HG02943 (cell line): Measurements from ENCODE around the gene KATNBL1.
"Not testable (repeated sequence)": the region's sequence is repeated elsewhere in the genome, so short reads cannot be mapped to it uniquely, and the experiment has no call there.

ENCODE experiments used
- ATAC-seq: cut with Tn5 transposase; IDR thresholded peaks from one replicate; pipeline ENCODE4 v1.9.1; 2021; ENCODE audit warnings: mild to moderate bottlenecking, low read depth, moderate library complexity; ENCODE audit not compliant: unreplicated experiment

KATNBL1 gene

DNA sequence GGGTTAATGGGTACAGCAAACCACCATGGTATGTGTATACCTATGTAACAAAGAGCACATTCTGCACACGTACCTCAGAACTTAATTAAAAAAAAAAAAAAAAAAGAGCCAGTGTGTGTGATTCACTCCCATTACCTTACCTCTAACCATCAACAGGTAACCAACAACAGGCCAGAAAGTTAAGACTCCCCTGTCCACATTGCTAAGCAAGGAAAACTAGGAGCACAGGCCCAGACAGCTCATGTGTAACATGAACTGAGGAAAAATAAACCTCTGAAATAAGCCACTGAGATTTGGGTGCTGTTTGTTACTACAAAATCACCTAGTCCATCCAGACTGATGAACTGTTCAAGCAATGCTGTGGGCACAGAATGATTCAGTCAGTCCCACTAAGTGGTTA, 6.0 kb downstream of the KATNBL1 start:
- ATAC-seq = no peak

DNA sequence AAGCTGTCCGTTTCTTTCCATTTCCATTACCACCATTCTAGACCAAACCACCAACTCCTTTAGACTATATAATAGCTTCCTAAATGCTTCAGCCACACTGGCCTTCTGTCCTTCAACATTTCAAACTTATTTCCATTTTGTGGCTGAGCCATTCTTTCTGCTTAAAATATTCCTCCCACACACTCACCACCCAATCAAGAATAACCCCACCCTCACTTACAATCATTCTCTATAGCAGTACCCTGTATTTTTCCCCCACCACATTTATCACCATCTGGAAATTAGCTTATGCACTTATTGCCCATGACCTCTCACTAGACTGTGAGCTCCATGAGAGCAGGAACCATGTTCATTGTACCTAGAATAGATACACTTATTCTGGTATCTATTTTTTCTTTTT, 6.6 kb downstream of the KATNBL1 start:
- no peak for ATAC-seq

DNA sequence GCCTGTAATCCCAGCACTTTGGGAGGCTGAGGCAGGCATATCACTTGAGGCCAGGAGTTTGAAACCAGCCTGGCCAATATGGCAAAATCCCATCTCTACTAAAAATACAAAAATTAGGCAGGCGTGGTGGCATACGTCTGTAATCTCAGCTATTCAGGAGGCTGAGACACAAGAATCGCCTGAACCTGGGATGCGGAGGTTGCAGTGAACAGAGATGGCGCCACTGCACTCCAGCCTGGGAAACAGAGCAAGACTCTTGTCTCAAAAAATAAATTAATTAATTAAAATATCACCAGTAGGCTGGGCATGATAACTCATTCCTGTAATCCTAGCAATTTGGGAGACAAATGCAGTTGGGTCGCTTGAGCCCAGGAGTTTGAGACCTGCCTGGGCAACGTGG, 16.6 kb downstream of the KATNBL1 start:
- not testable (repeated sequence) for ATAC-seq

DNA sequence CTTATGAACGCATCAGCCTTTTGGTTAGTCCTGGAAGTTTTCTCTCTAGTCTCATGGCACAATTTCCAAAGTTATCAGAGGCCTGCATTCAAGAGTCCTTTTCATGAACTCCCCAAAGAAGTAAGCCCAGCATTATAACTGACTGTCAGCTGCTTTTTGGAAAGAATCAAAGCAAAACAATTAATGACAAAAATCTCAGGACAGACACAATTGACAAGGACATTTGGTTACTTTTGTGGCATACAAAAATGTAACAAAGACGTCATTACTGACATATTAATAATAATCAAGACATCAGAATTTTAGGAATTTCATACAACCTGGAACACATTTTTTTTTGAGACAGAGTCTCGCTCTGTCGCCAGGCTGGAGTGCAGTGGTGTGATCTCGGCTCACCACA, 21.2 kb downstream of the KATNBL1 start:
- ATAC-seq = no peak

DNA sequence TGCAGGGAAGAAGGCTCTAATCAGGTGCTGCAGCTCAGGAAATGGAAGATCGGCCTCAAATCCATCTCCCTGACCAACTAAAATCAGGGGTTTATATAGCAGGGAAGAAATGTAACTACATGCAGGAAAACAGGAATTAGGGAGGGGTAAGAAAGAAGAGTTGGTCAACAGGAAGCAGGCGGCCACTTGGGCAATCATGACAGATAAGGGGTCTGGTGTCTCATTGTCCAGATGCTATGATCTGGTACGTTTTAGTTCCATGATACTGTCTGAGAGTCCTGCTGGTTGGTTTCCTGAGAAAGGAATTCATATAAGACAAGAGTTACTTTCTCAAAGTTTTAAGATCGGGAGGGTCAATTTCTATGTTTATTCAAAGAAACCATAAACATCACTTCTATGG, 24.2 kb downstream of the KATNBL1 start:
- ATAC-seq = no peak

DNA sequence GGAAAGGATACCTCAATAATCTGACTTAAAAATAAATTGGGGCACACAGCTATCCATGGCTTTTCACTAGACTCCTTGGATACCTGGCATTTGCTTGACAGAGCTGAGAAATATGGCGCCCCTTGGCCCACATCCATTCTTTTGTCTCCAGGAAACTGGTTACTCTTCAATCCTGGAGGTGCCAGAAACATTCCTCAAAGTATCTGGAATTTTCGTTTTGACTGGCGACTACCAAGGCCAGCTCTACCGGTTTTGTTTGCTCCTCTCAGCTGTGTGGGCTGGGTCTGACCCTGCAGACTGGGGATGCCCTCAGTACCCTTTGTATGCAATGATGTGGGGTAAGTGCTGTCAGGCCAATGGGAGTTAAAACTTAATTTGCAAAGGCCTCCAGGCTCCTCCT, 27.0 kb downstream of the KATNBL1 start:
- no peak for ATAC-seq

DNA sequence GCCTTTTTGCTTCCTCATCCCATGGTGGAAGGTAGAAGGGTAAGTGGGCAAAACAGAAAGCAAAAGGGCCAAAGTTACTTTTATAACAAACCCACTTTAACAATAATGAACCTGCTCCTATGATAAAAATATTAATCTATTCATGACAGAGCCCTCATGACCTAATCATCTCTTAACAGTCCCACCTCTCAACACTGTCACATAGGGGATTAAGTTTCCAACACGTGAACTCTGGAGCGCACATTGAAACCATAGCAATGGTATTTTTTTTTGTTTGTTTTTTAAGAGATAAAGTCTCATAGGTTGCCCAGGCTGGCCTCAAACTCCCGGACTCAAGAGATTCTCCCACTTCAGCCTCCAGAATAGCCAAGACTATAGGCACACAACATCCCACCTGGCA, 30.7 kb downstream of the KATNBL1 start:
- ATAC-seq = no peak

DNA sequence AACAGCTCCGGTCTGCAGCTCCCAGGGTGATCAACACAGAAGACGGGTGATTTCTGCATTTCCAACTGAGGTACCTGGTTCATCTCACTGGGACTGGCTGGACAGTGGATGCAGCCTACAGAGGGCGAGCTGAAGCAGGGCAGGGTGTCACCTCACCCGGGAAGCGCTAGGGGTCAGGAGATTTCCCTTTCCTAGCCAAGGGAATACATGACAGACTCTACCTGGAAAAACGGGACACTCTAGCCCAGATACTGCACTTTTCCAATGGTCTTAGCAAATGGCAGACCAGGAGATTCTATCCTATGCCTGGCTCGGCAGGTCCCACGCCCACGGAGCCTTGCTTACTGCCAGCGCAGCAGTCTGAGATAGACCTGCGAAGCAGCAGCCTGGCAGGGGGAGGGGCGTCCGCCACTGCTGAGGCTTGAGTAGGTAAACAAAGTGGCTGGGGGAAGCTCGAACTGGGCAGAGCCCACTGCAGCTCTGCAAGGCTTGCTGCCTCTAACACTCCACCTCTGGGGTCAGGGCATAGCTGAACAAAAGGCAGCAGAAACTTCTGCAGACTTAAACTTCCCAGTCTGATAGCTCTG, 43.8 kb downstream of the KATNBL1 start:
- ATAC-seq = not testable (repeated sequence)

DNA sequence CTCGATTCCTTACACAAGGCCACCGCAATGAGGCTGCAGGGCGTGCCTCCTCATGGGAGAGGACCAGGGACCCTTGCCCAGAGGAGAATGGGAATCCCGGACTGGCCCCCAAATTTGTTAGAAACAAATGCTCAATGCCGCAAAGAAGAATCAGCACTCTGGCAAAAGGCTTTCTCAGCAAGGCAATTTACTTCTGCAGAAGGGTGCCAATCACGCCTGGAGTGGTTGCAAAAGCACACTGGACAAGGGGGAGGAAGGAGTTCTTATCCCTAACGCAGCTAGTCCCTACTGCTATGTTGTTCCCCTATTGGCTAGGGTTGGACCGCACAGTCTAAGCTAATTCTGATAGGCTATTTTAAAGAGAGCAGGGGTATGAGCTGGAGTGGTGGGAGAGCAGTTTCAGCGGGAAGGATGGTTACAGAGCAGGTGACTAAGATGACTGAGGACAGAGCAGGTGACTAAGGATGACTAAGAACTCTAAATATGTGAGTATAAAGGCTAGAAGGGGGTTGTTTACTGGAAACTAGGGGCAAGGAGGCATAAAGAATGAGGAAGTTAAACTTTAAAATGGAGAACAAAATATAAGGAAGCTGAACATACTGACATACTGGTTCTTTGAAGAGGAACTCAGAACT, 48.5 kb downstream of the KATNBL1 start:
- ATAC-seq = no peak

DNA sequence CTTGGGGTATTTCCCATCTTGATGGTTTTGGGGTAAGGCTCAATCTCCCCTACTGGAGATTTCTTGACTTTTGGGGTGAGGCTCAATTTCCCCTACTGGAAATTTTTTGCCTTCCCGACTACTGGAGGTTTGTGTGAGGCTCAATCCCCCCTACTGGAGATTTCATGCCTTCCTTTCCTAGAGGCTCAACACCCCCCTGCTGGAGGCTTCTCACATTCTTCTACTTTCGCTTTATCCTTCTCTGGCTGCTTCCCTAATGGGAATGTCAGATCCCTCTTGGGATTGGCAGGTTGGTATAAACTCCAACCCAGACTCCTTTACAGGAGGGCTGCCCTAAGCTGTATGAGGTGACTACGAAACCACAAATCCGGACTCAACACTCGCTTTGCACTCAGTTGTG, 49.2 kb downstream of the KATNBL1 start:
- ATAC-seq = no peak

DNA sequence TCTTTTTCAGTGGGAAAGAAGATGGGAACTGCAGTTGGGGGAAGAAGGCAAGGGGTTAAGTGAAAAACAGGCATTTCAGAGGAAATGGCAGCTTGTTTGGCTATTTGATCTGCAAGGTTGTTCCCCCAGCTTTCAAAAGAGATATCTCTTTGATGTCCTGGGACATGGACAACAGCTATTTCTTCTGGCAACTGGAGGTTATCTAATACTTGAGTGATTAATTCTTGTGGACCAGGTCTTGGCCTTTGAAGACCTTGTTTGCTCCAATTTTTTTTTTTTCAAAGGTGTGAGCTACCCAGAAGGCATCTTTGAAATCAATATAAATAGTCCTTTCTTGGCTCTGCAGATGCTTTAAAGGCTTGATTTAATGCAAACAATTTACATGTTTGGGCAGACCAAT, 51.5 kb downstream of the KATNBL1 start:
- no peak for ATAC-seq

DNA sequence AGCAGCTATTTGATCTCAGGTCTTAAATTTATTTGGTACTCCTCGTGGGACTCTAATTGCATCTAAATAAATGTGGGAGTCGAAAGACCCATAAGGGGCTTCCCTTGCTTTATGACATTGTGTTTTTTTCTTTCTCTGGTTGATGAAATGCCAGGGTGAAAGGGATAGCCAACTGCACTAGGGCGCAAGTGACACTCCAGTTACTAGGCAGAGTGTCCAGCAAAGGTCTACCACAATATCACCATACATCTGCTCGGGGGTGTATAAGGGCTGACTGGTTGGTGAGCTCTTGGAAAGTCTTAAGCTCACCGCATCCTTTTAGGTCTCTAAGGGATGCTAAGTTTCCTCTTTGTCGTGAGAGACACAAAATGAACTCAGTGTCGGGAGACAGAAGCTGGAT, 54.0 kb downstream of the KATNBL1 start:
- ATAC-seq = no peak

DNA sequence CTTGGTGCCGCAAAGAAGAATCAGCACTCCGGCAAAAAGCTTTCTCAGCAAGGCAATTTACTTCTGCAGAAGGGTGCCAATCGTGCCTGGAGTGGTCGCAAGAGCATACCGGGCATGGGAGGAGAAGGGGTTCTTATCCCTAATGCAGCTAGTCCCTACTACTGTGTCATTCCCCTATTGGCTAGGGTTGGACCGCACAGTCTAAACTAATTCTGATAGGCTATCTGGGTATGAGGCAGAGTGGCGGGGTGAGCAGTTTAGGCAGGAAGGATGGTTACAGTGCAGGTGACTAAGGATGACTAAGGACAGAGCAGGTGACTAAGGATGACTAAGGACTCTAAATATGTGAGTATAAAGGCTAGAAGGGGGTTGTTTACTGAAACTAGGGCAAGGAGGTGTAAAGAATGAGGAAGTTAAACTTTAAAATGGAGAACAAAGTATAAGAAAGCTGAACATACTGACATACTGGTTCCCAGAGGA, 55.1 kb downstream of the KATNBL1 start:
- ATAC-seq = no peak

DNA sequence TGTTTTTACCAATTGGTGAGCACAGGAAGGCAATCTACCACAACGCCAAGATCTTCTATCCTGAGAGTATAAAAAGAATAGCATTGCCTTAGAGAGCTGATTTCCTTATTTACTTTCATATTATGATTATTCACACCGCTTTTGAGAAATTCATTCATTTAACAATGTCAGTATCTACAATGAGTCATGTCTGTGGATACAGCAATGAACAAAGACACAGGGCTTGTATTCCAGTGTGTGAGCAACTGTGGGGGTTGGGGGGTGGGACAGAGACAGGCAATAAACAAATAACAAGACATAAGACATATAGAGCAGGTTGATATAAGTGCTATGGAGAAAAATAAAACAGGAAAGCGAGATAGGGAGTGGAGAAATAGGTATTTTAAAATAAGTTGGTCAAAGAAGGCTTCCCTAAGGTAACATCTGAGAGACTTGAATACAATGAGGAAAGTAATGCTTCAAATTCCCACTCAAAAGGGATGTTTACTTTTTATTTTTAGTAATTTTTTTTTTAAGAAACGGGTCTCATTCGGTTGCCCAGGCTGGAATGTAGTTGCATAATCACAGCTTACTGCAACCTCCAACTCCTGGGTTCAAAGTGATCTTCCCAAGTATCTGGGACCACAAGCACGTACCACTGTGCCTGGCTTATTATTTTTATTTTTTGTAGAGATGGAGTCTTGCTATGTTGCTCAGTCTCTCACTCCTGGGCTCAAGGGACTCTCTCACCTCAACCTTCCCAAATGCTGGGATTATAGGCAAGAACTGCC, 62.3 kb downstream of the KATNBL1 start:
- ATAC-seq = no peak

DNA sequence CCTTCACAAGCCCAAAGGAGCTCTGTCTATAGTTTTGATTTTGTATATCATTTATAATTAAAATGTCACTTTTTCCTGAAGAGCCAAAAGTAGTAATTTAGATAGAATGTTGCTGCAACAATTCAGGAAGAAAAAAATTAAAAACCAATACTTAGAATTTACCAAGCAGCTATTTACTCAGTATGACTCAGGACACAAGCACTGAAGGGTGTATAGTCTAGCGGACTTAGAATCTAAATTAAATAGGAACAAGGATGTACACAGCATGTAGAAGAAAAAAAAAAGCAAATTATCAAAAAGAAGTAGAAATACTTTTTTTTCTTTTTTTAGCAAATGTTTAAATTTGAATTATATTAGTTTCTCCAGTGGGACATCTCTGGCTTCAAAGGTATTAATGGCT, 76.4 kb downstream of the KATNBL1 start:
- ATAC-seq = no peak

DNA sequence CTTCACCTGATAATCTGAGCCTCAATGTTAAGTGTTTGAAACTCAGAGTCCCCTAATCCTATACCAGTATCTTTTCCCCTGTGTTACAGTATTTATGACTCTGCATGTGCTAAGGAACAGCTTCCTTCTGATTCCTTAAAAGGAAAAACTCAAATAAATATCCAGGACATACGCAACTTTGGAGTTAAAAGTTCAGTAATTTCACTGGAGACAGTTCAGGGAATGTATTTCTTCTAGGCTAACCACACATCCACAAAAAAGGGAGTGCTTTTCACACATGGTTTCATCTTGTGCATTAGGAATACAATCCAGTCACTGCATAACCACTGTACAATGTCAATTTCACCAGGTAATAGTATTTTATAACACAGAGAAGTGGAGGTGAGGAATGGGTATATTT, 77.0 kb downstream of the KATNBL1 start:
- no peak for ATAC-seq

DNA sequence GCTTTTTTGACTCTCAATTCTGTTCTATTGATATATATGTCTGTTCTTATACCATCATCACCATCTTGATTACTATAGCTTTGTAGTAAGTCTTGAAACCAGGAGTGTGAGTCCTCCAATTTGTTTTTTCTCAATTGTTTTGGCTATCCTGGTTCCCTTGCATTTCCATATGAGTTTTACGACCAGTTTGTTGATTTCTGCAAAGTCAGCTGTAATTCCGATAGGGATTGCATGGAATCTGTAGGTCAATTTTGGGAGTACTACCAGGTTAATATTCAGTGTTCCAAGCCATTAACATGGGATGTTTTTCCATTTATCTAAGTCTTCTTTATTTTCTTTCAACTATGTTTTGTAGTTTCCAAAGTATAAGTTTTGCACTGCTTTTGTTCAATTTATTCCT, 81.0 kb downstream of the KATNBL1 start:
- no peak for ATAC-seq

DNA sequence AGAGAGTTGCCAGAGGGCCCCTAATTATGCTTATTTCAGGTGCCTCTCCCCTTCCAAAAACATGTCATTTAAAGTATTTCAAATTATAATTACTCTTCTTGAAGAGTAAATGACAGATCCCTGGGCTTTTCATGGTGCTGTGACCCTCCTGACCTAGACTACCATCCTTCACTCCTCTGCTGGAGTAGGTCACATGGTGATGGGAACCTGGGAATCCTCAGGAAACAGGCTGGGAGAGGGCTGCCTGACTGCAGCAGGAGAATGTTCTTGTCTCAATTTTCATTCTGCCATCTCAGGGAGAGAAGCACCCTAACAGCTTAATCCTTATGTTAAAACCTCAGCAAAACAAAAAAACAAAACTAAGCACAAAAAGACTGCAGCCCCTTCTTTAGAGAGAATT, 83.4 kb downstream of the KATNBL1 start:
- no peak for ATAC-seq

DNA sequence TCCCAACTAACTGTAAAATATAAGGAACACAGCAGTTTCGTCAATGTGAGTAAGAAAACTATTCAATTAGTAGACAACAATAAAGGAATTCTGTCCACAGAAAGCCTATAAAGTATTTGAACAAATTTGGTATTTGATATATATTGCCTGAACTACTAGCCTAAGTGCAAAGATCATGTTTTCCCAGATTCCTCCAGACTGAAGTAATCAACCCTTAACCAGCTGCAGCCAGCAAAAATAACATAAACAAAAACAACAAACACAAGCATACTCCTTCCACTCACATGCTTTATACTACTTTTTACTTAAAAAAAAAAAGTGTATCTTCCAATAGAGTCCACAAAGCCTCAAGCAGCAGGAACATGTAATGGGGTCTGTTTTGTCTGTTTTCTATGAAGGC, 84.0 kb downstream of the KATNBL1 start:
- ATAC-seq = no peak

DNA sequence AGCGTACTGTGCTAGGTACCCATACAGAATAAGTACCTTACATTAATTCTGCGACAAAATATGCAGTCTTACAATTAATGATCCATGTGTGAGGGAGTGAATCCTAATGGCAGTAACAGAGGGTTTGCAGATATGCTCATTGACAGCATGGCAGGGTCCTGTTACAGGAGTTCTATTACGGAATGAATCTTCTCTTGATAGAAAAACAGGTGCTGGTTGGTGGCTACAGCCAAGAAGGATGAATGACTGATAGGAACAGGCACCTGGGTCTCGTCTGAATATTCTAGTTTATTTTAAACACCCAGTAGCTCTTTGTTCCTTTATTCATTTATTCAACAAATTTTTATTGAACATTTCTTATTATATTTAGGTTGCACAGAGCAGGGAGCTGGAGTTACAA, 85.2 kb downstream of the KATNBL1 start:
- no peak for ATAC-seq

DNA sequence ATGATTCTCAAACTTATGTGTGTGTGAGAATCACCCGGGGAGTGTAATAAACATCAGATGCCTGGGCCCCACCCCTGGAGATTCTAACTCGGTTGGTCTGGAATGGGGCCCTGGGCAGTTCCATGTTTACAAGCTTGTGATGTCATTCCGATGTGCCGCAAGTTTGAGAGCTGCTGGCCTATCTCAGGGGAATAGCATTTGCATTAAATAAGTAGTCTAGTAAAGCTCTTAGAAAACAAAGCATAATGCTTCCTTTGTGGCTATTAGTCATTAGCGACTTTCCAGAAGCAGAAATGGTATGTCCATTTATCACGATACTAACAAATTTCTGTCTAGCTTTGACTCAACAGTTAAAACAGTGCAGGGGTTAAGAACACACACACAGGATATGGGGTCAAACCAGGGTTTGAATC, 87.1 kb downstream of the KATNBL1 start:
- ATAC-seq = no peak

DNA sequence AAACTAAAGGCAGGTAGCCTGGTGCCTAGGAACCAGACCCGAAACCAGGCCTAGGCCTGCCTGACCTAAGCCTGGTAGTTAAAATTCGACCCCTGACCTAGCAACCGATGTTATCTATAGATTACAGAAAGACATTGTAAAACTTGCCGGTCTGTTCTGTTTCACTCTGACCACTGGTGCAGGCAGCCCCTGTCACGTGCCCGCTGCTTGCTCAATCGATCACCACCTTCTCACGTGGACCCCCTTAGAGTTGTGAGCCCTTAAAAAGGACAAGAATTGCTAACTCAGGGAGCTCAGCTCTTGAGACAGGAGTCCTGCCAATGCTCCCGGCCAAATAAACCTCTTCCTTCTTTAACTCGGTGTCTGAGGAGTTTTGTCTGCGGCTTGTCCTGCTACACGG, 88.1 kb downstream of the KATNBL1 start:
- ATAC-seq = not testable (repeated sequence)
